Measurements from ENCODE around the gene WDR5B. TPM values are rescaled to one million over a fixed set of nuclear protein-coding genes. Genes with fewer than 3 reads are reported as not detected.

WDR5B gene
- total and polyA plus RNA-seq, 2 of the 8 experiments (the other 6 are each of a cell fraction or from before 2014, with no cell fraction given): 1.9 to 3.5 TPM

GRCh38 chr3:122461806-122462205 lies 45.9 kb upstream of the WDR5B start:
- Histone ChIP-seq H2AFZ (ENCODE audit: low read length) (no peak overlapping the region), H3K36me3 (ENCODE audit: control insufficient read depth in 2 of 4, insufficient read depth in 4 of 4, low read length in 3 of 4) (peaks cover 3 to 44% (median 7%) of the 10 kb centered on the region in 4 experiments; a peak in 5 of 8 replicates), H2BK120ac (replicated peaks; ENCODE audit: low read depth, low read length) (no peak overlapping the region), H3K9ac (replicated peaks in 1 of 4; ENCODE audit: extremely low read depth in 1 of 4, low read depth in 3 of 4, low read length in 3 of 4) (no peak overlapping the region), H4K5ac (ENCODE audit: insufficient read length, low read depth, low read length) (no peak overlapping the region), H3K4me3 (ENCODE audit: extremely low read depth in 1 of 4, insufficient read depth in 2 of 4, low read depth in 3 of 4, low read length in 4 of 4) (no peak overlapping the region), H3K4me1 (replicated peaks in 1 of 4; ENCODE audit: control insufficient read depth in 3 of 4, insufficient read depth in 4 of 4, low read length in 3 of 4) (no peaks in the 10 kb centered on the region), H4K91ac (replicated peaks; ENCODE audit: insufficient read length, low read length) (no peak overlapping the region), H3K27ac (ENCODE audit: low read depth, low read length) (no peak overlapping the region), H3K4ac (replicated peaks; ENCODE audit: insufficient read length, low read depth, low read length) (no peak overlapping the region), H3K14ac (ENCODE audit: insufficient read length) (no peak overlapping the region), H2AK5ac (ENCODE audit: low read depth, low read length) (no peak overlapping the region), H3K27me3 (replicated peaks in 1 of 4; ENCODE audit: control insufficient read depth in 3 of 4, extremely low read depth in 1 of 4, insufficient read depth in 3 of 4, low read length in 3 of 4) (no peaks in the 10 kb centered on the region), H3K9me3 (ENCODE audit: insufficient read depth in 2 of 2, low read depth in 1 of 2, low read length in 1 of 2) (no peaks in the 10 kb centered on the region), H3K23ac (ENCODE audit: insufficient read length) (no peak overlapping the region), H3K18ac (ENCODE audit: extremely low read depth, low read length) (no peak overlapping the region), H4K8ac (ENCODE audit: extremely low read depth, insufficient read depth, low read length) (no peak overlapping the region), H2BK20ac (ENCODE audit: low read length) (no peak overlapping the region), H4K20me1 (replicated peaks in 1 of 2; ENCODE audit: control insufficient read depth in 1 of 2, insufficient read depth in 2 of 2, low read length in 2 of 2) (peaks cover 0 to 2% of the 10 kb centered on the region in 2 experiments), H3K23me2 (ENCODE audit: low read depth, low read length) (no peaks in the 10 kb centered on the region), H3K4me2 (ENCODE audit: insufficient read depth in 1 of 2, low read depth in 2 of 2, low read length in 2 of 2) (no peak overlapping the region), H2BK12ac (ENCODE audit: low read depth, low read length) (no peak overlapping the region), H3K79me2 (ENCODE audit: control insufficient read depth in 1 of 2, insufficient read depth in 2 of 2, low read length in 2 of 2) (no peaks in the 10 kb centered on the region), H2BK5ac (ENCODE audit: low read depth, low read length) (no peak overlapping the region), H2BK15ac (ENCODE audit: low read length) (no peak overlapping the region), H3K79me1 (ENCODE audit: low read depth, low read length) (no peaks in the 10 kb centered on the region), H3K56ac (replicated peaks; ENCODE audit: insufficient read length, low read depth, low read length) (no peak overlapping the region)
- no peak for TF ChIP-seq POLR2A (IDR thresholded peaks at IDR 0.05; ENCODE audit: control extremely low read depth in 1 of 2, low read depth in 2 of 2, low read length in 2 of 2)
- 92% methylated on average over 3 of the region's 3 CpGs; no CpG with 5 or more reads in 1 of the 2 experiments for WGBS, 2 experiments (ENCODE audit: extremely low coverage in 1 of 2, insufficient coverage in 1 of 2, insufficient read length in 1 of 2, insufficient replicate concordance in 2 of 2, low coverage in 1 of 2, low lambda C conversion rate in 2 of 2, missing lambda C conversion rate in 1 of 2)
- no peak for DNase-seq (ENCODE audit: low read depth in 1 of 2, low spot score in 2 of 2)
- POLR2A ChIA-PET (ENCODE audit: partially characterized antibody): no interaction called here
- CTCF ChIA-PET (ENCODE audit: partially characterized antibody): interaction anchor here (1.3 kb wide), 1 partner anchor 218 kb away, joined by 4 read pairs; no protein-coding TSS in a partner anchor
- FAIRE-seq: no peak
